ENCODE measurements around the gene TBC1D10A. TPM values are rescaled to one million over a fixed set of nuclear protein-coding genes. Genes with fewer than 3 reads are reported as not detected.

TBC1D10A gene
- polyA plus RNA-seq, 1 donor (not counting 4 experiments of a cell fraction or from before 2014, with no cell fraction given), result 17.8 TPM

- H3K27ac ChIP-seq (ENCODE audit: control insufficient read depth, insufficient read depth, low read length), result no peak overlapping the region
These were observed 58.4 kb downstream of the TBC1D10A start for GRCh38 chr22:30268331-30268730.

GRCh38 chr22:30267382-30268302 lies 59.1 kb downstream of the TBC1D10A start:
- Histone ChIP-seq H3K27ac (ENCODE audit: control insufficient read depth, insufficient read depth, low read length) (no peak overlapping the region), H2AFZ (ENCODE audit: control insufficient read depth, low read length) (no peak overlapping the region)
- dilution Hi-C loops (cut with MboI; ENCODE audit: extremely low pct_ligation_motif_present, low sequenced_read_pairs), result no loop called here

More at GRCh38 chr22:30268331-30268730, 58.4 kb downstream of the TBC1D10A start:
- Histone ChIP-seq H3K9ac (ENCODE audit: control insufficient read depth, extremely low read depth, insufficient read depth, low read length) (no peak overlapping the region), H3K4me3 (ENCODE audit: control insufficient read depth in 2 of 3, extremely low read depth in 1 of 3, insufficient read depth in 2 of 3, low read depth in 1 of 3, low read length in 3 of 3) (no peak overlapping the region), H3K4me2 (ENCODE audit: control insufficient read depth, extremely low read depth, insufficient read depth, low read depth, low read length) (no peak overlapping the region), H4K20me1 (ENCODE audit: control insufficient read depth, extremely low read depth, insufficient read depth, low read length) (no peaks in the 10 kb centered on the region), H3K4me1 (ENCODE audit: control insufficient read depth, extremely low read depth, insufficient read depth, low read length) (peaks cover under 1% of the 10 kb centered on the region), H3K9me1 (ENCODE audit: control insufficient read depth, extremely low read depth, insufficient read depth, low read length) (no peaks in the 10 kb centered on the region), H3K79me2 (ENCODE audit: control insufficient read depth, insufficient read depth, low read length) (no peaks in the 10 kb centered on the region), H3K27me3 (ENCODE audit: control insufficient read depth, extremely low read depth, insufficient read depth, low read length) (no peaks in the 10 kb centered on the region), H3K9me3 (ENCODE audit: control insufficient read depth, low read depth, low read length) (no peaks in the 10 kb centered on the region), H3K36me3 (ENCODE audit: control insufficient read depth in 2 of 2, extremely low read depth in 1 of 2, insufficient read depth in 2 of 2, low read length in 2 of 2) (no peaks in the 10 kb centered on the region), H2AFZ (ENCODE audit: control insufficient read depth, low read length) (no peak overlapping the region)
- FAIRE-seq, result no peak
- no peak for DNase-seq (ENCODE audit: low read depth, low spot score)
- dilution Hi-C loops (cut with MboI; ENCODE audit: extremely low pct_ligation_motif_present, low sequenced_read_pairs), result no loop called here
- TF ChIP-seq EZH2 (IDR thresholded peaks at IDR 0.05; ENCODE audit: low read length) (no peak), CTCF (optimal IDR thresholded peaks at IDR 0.05 in 1 of 3, IDR thresholded peaks at IDR 0.05 in 1 of 3, conservative IDR thresholded peaks at IDR 0.05 in 1 of 3; ENCODE audit: extremely low read depth in 1 of 3, insufficient read depth in 2 of 3, low read length in 3 of 3) (no peak)

More at GRCh38 chr22:30267382-30268302, 59.1 kb downstream of the TBC1D10A start:
- TF ChIP-seq EZH2 (IDR thresholded peaks at IDR 0.05; ENCODE audit: low read length), result no peak
- no peak for TF ChIP-seq CTCF (optimal IDR thresholded peaks at IDR 0.05 in 1 of 3, IDR thresholded peaks at IDR 0.05 in 1 of 3, conservative IDR thresholded peaks at IDR 0.05 in 1 of 3; ENCODE audit: extremely low read depth in 1 of 3, insufficient read depth in 2 of 3, low read length in 3 of 3)
- no peaks in the 10 kb centered on the region for H3K36me3 ChIP-seq (ENCODE audit: control insufficient read depth in 2 of 2, extremely low read depth in 1 of 2, insufficient read depth in 2 of 2, low read length in 2 of 2)
- H3K9me3 ChIP-seq (ENCODE audit: control insufficient read depth, low read depth, low read length), result no peaks in the 10 kb centered on the region
- no peaks in the 10 kb centered on the region for H3K27me3 ChIP-seq (ENCODE audit: control insufficient read depth, extremely low read depth, insufficient read depth, low read length)
- DNase-seq (ENCODE audit: low read depth, low spot score) (no peak), FAIRE-seq (no peak)
- H4K20me1 ChIP-seq (ENCODE audit: control insufficient read depth, extremely low read depth, insufficient read depth, low read length), result no peaks in the 10 kb centered on the region
- H3K4me3 ChIP-seq (ENCODE audit: control insufficient read depth in 2 of 3, extremely low read depth in 1 of 3, insufficient read depth in 2 of 3, low read depth in 1 of 3, low read length in 3 of 3), result no peak overlapping the region
- no peaks in the 10 kb centered on the region for H3K79me2 ChIP-seq (ENCODE audit: control insufficient read depth, insufficient read depth, low read length)
- H3K9me1 ChIP-seq (ENCODE audit: control insufficient read depth, extremely low read depth, insufficient read depth, low read length), result no peaks in the 10 kb centered on the region
- no peak overlapping the region for H3K4me2 ChIP-seq (ENCODE audit: control insufficient read depth, extremely low read depth, insufficient read depth, low read depth, low read length)
- no peak overlapping the region for H3K9ac ChIP-seq (ENCODE audit: control insufficient read depth, extremely low read depth, insufficient read depth, low read length)
- H3K4me1 ChIP-seq (ENCODE audit: control insufficient read depth, extremely low read depth, insufficient read depth, low read length), result peaks cover 7% of the 10 kb centered on the region

Data from keratinocyte (primary cell).